ENCODE data around the gene NACA.
"Not testable (repeated sequence)": the region's sequence is repeated elsewhere in the genome, so short reads cannot be mapped to it uniquely, and the experiment has no call there.

Gene NACA

DNA sequence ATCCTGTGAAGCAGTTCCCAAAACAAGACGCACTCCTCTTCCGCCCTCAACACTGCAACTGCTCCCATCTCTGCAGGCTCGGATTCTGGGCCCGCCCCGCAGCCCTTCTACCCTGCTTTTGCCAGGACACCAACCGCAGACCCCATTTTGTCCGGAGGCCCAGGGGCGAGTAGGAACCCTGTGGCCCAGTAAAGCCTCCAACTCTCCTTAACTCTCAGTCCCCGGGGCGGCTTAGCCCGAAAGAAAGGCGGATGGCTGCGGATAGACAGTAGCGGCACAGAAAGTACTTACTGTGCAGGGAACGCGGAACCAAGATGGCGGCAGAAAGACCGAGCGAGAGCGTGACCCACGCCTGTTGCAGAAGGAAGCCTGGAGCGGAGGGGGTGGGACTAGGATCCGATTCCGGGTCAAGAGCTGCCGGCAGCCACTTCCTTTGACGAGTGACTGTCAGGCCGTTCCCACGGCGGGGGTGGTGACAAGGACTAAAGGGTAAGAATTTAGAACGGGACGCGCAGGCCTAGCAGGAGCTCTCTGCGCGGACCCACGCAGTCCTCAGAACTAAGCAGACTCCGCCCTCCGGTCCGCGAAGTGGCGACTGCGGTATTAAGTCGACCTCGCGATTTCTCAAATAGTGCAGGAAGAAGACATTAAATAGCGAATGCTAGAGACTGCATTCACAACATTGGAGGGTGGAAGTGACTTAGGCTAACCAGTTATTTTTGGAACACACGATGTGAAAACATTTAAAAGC lies at the start of gene NACA:
Gene NACA, minus strand, starts transcription at position 328 of the 751 bp plus-strand sequence. CDS start 778 bp downstream, outside the sequence.
- peak; percentile 99 for DNase-seq

DNA sequence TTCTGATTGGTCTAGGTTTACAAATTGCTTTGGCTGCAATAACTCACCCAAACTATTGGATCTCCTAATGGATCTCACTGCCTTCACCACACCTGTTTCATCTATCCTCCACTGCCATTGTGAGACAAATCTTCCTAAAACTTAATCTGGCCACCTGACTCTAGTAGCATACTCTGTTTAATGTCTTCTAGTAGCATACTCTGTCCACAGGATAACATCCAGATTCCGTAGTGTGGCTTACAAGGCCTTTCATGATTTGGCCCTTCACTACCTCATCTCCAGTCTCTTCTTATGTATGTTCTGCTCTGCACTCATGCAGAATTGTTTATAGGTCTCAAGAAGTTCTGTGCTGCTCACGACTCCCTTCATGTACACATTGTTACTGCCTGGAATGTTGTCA lies 48.0 kb upstream of the NACA start:
- DNase-seq = no peak

DNA sequence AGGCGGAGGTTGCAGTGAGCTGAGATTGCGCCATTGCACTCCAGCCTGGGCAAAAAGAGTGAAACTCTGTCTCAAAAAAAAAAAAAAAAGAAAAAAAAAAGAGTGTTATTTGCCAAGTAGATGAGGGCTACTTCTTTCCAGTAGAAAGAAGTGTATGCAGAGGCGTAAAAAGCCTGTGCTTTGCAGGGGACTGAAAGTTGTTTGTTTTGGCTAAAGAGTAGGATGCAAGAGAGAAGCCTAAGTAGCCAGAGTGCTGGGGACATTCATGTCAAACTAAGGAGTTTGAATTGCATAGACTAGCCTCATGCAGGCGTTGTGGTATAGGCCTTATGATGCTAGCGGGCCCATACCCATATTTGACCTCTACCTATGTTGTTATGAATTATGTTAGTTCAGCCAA lies 47.5 kb upstream of the NACA start:
- no peak for DNase-seq

DNA sequence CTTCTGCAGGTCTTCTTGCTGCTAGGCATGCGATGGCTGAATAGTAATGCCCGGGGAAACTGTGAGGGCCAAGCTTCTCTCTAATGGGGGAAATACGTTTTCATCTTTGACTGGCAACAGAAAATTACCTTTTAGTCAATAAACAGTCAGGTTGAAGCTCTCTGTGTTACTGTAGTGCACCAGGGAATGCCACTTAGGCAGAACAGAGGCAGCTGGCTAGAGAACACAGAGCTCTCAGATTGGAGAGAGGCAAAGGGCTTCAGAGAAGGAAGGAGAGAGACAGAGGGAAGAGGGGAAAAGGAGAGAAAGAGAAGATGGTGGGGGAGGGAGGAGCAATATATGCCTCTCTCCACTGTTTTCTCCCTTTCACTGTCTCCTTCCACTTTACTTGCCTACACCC lies 44.8 kb upstream of the NACA start:
- DNase-seq = no peak

DNA sequence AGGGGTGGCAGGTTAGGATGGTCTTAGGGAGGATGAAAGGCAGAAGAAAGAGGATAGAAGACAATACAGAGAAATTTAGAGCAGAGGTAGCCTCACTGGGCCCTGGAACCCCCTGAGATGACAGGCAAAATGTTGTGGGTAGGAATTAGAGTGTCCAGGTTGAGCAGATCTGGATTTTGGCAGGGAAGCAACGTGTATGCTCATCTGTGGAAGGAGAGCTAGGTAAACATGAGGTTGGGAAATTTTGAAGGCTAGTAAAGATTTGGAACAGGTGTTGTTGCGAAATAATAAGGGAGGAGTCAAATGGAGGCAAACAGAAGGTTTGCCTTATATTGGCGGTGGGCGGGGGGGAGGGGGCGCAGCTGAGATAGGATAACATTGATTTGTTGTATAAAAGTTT lies 43.3 kb upstream of the NACA start:
- DNase-seq = no peak

DNA sequence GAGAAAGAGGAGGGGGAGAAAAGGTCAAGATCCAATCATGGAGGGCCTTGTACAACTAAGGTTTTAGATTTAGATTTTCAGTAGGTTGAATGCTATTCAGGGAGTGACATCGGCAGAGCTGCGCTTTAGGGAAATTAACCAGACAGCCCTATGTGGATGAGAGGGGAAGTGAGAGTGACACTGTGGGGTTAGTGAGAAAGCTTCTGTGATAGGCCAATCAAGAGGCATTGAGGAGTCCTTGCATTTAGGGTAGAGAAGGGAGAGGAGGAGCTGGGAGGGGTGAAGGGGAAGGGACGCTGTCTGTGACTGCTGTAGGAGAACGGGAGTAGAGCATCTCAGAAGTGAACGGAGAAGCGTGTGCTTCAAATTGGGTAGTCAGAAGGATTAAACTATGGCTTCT lies 41.4 kb upstream of the NACA start:
- DNase-seq = peak; percentile 15

DNA sequence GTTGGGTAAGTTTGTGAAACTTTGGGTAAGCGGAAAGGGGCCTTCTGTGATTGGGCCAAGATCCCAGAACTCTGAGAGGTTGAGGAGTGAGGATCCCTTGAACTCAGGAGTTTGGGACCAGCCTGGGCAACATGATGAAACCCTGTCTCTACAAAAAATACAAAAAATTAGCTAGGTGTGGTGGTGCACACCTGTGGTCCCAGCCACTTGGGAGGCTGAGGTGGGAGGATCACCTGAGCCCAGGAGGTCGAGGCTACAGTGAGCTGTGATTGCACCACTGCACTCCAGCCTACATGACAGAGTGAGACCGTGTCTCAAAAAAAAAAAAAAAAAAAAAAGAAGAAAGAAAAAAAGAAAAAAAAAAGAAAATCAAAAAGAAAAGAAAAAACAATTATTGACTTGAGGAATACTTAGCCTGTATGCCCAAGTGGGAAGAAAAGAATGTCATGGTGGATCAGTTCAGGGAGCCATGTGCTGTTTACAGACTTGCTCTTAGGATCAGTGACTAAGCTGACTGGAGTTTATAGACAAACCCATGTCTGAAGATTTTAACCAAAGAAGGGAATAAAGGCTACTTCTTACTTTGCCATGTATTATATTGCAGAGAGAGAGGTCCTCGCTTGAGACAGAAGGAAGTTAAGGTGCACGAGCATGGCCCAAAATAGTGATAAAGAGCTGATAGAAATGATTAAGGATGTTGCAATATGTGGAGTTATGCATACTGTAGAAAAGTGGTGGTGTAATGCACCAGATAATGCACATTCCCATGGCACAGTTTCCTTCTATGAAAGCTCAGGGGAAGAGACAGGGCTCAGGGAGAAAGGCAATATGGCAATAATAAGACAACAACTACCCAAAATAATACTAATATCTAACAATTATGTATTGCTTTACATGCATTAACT lies 38.9 kb upstream of the NACA start:
- no peak for DNase-seq

DNA sequence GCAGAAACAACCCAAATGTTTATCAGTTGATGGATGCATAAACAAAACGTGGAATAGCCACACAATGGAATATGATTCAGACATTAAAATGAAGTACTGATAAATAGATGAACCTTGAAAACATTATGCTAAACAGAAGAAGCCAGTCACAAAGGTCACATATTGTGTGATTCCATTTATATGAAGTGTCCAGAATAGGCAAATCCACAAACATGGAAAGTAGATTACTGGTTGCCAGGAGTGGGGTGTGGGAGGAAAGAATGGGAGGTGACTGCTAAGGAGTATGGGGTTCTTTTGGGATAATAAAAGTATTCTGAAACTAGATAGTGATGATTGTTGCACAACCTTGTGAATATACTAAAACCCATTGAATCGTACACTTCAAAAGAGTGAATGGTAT lies 36.7 kb upstream of the NACA start:
- no peak for DNase-seq

DNA sequence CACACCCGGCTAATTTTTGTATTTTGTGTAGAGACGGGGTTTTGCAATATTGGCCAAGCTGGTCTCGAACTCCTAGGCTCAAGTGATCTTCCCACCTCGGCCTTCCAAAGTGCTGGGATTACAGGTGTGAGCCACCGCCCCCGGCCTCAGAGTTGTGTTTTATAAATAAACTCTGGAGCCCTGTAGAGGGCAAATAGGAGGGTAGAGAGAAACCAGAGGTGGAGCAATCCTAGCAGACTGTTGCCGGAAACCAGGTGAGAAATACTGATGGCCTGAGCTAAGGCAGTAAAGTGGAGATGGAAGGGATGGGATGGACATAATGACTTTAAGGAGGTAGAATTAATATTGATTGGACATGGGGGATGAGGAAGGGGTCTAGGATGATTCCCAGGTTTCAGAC lies 35.4 kb upstream of the NACA start:
- DNase-seq = no peak

DNA sequence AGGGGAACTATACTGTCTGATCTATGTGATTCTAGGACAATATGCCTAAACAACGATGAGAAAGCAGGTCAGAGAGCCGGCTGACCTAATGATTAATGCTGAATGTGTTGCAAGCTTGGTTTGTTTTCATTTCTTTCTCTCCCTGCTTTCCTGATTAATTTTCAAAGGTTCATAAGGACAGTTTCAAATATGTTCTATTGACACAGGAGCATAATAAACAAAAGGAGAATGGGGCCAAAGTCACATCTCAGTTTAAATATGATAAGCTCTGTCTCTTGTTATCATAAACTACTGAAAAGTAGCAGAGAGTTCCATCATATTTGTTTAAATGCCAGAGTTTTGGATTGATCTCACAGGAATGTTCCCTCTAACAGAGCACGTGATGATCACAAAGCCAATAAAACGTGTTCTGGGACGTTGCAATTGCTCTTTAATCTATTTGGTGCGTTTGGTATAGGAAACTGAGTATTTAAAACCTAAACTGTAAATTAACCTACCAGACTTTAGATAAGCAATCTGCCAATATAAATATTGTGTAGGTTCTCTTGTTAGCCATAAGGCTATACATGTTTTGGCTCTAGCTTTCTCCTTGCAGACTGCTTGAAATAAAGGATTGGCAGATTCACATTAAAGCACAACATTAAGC lies 34.3 kb upstream of the NACA start:
- no peak for DNase-seq

DNA sequence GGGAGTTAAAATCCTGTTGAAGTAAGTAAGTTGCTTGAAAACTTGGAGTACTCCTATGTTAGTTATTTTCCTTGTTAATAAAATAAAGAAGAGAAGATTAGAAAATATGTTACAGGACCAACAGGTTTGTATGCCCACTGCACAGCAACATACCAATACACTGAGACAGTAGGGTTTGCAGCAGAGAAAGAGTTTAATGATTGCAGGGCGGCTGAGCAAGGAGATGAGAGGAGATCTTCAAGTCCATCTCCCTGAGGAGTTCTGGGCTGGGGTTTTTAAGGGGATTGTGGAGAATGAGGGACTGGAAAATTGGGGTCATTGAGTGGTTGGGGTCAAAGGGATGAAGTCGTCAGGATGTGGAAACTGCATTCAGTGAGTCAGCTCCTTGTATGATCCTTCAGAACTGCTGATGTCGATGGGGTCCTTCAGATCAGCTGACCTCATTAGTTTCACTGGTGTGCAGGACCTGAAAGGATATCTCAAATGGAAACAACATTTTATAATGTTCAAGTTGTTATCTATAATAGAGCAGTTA lies 33.7 kb upstream of the NACA start:
- DNase-seq = no peak

DNA sequence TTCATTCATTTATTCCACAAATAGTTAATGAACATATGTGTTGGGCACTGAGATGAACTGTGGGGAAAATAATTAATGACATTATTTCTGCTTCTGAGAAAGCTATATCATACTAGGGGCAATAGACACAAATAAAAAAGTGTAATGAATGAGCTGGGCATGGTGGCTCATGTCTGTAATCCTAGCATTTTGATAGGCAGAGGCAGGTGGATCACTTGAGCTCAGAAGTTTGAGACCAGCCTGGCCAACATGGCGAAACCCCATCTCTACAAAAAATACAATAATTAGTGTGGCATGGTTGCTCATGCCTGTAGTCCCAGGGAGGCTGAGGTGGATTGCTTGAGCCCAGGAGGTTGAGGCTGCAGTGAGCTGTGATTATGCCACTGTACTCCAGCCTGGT lies 32.9 kb upstream of the NACA start:
- not testable (repeated sequence) for DNase-seq

DNA sequence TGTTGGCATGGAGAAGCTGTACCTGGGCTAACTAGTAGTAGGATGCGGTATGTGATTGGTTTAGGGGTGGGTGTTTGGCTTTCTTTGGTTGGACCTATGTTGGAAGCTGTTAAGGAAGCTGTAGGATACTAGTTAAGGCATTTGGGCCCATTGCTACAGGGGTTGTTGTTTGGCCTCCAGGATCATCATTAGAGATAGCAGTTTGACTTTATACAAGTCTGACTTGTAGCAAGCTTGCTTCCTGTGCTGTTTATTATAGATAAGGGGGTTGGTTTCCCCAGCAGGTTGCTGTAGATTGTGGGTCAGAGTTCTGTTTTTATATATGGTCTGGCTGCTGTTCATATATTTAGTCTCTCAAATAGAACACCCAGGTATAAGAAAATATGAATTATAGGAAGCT lies 28.5 kb upstream of the NACA start:
- DNase-seq = no peak

DNA sequence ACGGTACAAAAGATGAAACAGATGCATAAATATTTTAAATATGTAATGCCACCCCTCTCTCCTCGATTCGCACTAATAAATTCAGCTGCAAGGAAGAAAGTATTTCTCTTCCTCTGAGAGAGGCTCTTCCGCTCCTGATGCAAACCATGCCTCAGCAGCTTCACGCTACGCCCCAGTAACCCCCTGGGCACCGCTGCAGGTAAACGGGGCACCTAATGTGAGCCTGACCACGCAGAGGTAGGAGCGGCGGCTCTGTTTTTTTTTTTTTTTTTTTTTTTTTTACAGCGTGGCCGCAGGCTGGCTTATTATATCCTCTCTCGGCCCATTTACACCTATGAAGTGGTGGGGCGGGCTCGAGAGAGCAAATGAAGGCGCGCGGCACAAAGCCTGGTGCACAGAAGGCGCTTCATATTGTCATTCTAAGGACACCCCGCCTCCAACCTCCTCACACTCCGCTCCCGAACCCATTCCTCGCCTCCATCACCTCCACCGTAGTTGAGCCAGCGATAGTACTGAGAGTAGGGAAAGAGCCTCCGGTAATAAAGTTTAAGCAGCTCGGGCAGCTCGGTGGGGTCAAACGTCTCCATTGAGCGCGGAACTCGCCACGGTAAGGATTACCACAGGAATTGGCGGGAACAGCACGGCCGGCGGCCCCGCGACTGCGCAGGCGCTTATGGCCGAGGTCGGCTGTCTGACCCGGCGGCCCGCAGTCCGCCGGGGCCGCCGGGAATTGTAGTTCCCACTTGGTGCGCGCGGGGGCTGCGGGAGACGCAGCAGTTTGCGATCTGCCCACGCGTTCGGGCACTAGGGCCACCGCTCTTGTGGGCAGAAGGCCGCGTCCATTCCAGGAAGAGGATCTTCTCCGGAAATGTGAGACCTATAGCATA lies 26.9 kb upstream of the NACA start, which contains the start of gene PRIM1:
Gene PRIM1, minus strand, starts transcription at position 612 of the 887 bp plus-strand sequence. Its CDS starts 25 bp downstream, at position 587.
- peak; percentile 84 for DNase-seq

DNA sequence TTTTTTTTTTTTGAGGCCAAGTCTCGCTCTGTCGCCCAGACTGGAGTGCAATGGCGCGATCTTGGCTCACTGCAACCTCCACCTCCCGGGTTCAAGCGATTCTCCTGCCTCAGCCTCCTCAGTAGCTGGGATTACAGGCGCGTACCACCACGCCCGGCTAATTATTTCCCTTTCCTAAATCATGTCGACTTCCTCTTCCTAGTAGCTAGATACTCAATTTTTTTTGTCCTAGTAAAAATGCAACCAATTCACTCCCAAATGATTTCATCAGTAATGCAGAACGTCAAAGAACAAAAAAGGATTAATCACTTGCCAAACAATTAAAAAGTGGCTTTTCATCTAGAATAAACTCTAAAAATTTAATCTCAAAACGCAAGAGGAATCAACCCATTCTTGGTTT lies 25.5 kb upstream of the NACA start:
- not testable (repeated sequence) for DNase-seq

DNA sequence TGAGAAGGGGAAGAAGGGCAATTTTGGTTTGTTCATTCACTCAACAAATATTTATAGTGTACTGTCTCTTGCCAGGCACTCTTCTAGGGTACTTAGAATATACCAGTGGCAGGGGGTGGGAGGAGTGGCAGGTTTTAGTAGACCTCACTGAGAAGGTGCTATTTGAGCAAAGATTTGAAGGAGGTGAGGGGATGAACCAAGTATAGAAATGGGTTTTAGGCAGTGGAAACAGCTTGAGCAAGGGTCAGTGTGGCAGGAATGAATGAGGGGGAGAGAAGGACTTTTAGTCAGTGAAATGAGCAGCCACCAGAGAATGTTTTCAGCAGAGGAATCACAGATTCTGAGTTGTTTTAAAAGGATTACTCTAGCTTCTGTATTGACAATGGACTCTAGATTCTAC lies 24.8 kb upstream of the NACA start:
- no peak for DNase-seq

DNA sequence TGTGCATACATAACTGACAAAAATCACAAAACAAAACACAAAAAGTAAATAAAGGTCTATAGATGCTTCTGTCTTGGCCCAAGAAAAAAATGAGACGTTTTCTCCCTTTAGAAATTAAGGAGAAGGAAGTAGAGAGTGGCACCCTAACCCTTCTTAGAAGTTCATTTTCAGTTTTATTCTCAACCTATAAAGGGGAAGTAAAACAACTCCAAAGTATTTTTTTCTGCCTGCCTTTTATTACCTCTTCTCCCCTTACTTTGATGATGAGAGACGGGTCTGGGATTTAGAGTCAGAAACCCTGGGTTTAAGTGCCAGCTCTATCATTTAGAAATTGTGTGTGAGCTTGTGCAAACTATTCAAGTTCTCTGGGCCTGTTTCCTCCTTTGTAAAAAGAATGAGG lies 24.3 kb upstream of the NACA start:
- no peak for DNase-seq

DNA sequence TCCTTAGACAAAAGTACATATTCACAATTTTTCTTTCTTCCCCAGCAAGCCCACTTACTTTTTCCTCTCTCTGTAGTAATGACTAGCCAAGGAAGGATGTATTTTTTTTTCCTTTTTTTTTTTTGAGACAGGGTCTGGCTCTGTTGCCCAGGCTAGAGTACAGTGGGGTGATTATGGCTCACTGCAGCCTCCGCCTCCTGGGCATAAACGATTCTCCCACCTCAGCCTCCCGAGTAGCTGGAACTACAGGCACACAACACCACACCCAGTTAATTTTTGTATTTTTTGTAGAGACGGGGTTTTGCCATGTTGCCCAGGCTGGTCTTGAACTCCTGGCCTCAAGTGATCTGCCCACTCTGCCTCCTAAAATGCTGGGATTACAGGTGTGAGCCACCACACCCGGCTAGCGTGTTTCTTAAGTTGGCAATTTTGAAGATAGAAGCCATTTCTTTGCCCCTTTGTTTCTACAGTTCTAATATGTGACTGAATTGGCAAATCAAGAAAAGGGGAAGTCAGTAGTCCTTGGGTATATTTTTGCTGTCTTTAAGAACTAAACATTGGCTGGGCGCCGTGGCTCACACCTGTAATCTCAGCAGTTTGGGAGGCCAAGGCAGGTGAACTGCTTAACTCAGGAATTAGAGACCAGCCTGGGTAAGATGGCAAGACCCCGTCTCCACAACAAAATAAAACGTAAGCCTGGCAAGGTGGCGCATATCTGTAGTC lies 3.2 kb upstream of the NACA start:
- no peak for DNase-seq

DNA sequence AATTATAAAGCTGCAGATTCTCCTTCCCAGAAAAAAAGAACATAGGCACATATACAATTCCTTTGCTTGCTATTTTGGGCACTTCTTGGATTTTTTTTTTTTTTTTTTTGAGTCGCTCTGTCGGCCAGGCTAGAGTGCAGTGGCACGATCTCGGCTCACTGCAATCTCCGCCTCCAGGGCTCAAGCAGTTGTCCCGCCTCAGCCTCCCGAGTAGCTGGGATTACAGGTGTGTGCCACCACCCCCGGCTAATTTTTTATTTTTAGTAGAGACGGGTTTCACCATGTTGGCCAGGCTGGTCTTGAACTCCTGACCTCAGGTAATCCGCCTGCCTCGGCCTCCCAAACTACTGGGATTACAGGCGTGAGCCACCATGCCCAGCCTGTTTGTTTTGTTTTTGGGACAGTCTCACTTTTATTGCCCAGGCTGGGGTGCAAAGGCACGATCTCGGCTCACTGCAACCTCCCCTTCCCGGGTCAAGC lies 1.1 kb upstream of the NACA start:
- not testable (repeated sequence) for DNase-seq

DNA sequence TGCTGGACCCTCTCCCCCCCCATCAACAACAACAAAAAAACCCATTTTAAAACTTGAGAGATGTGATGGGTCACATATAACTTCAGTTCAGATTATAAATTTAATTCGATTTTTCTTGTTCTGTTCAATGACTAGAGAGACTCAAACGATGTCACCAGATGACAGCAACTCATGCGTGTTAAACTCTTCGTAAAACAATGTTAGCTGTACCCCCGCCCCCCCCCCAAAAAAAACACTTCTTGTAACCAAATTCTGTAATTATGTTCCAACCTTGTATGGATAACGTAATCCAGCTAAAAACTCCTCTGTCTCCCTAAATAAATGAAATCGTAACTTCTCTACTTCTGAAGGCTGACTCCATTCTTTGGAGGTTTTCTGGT lies 614 bp upstream of the NACA start:
- no peak for DNase-seq

DNA sequence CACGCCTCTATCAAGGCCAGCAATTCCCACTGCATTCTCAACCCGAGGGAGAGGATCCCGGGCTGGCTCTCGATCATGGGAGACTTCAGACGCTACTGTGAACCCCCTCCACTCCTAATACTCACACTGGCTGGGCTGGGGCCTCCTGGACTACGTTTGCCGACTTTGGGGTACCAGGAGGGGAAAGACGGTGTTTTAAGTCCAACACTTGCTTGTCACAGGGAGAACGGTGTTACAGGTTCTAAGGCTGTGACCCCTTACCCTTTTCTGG lies 463 bp downstream of the NACA start:
- no peak for DNase-seq

Data from CD4-positive, alpha-beta T cell treated with Interleukin-17A for 1 hour (primary cell).